Measurements from ENCODE around the gene POU2F1. TPM values are rescaled to one million over a fixed set of nuclear protein-coding genes. Genes with fewer than 3 reads are reported as not detected.

The POU2F1 gene
- total RNA-seq, 4 donors from 2014 or later = 14.0 to 45.5 (median 19.8) TPM

DNA sequence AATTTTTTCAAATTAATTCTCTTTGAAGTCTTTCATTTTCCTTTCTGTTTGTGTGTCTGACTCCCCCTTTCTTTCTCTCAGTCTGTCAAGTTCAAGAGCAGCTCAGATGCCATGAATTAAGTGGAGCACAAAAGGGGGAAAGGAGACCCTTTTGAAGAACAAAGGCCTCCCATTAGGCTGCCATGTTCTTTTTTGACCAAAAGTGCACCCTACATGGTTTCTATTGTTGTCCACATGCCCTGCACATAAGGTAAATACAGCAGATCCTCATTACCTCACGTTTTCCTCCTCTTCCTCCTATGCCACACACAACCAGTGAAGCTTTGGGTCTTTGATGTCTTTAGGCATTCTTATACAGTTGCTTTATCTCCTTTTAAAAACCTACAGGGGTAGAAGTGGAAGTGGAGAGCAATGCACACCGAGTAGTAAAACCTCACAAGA lies 47.7 kb downstream of the POU2F1 start:
- Histone ChIP-seq H3K27ac (no peak overlapping the region), H3K27me3 (no peaks in the 10 kb centered on the region), H3K4me1 (peaks cover 6 to 22% of the 10 kb centered on the region in 2 donors), H3K4me3 (replicated peaks in 1 of 3) (no peak overlapping the region), H3K9me3 (no peaks in the 10 kb centered on the region), H3K36me3 (no peaks in the 10 kb centered on the region)
- no peak for DNase-seq
- 86 to 88% methylated on average over 2 of the region's 2 CpGs for WGBS, 2 donors
- TF ChIP-seq, protein P1, sequence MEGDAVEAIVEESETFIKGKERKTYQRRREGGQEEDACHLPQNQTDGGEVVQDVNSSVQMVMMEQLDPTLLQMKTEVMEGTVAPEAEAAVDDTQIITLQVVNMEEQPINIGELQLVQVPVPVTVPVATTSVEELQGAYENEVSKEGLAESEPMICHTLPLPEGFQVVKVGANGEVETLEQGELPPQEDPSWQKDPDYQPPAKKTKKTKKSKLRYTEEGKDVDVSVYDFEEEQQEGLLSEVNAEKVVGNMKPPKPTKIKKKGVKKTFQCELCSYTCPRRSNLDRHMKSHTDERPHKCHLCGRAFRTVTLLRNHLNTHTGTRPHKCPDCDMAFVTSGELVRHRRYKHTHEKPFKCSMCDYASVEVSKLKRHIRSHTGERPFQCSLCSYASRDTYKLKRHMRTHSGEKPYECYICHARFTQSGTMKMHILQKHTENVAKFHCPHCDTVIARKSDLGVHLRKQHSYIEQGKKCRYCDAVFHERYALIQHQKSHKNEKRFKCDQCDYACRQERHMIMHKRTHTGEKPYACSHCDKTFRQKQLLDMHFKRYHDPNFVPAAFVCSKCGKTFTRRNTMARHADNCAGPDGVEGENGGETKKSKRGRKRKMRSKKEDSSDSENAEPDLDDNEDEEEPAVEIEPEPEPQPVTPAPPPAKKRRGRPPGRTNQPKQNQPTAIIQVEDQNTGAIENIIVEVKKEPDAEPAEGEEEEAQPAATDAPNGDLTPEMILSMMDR (IDR thresholded peaks at IDR 0.05) = no peak
- TF ChIP-seq POLR2A (IDR thresholded peaks at IDR 0.05) = no peak
- intact Hi-C loops (cut with DNase I) = loop anchor here (10.0 kb wide), 2 partner anchors 176 to 266 kb away; no protein-coding TSS in a partner anchor

DNA sequence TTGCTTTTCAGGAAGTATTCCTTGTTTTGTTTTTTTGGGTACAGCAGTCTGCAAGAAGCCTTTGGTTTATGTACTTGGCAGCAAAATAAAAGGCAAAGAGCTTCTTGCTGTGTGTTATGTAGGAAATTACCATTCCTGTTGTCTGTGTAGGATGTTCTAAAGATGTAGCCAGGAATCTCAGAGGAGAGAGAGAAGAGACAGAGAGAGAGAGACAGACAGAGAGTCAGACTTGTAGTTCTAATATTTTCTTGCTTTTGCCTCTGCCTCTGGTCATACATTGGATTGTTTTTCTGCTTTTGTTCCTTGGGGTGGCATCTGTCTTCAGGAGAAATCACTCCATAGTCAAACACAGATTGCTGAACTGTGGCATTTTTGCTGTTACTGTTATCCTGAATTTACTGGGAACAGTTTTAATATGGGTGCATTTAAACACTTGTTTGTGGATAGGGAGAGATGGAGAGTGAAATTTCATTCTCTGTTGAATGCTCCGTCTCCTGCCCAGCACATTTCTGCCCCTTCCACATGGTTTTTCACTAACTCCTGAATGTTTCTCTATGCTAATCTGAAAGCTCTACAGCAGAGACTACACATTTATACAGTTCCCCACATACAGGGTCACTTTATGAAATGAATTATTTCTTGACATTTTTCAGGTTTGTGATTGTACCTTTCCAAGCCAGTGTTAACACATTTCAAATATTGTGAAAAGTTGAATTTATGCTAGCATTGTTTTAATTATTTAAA lies 49.8 kb downstream of the POU2F1 start:
- DNase-seq = no peak
- WGBS, 2 donors = 78 to 84% methylated on average over 1 of the region's 1 CpG
- Histone ChIP-seq H3K4me1 (peaks cover 12 to 21% of the 10 kb centered on the region in 2 donors), H3K36me3 (no peaks in the 10 kb centered on the region), H3K27me3 (no peaks in the 10 kb centered on the region), H3K27ac (no peak overlapping the region), H3K4me3 (replicated peaks in 1 of 3) (no peak overlapping the region), H3K9me3 (no peaks in the 10 kb centered on the region)
- intact Hi-C loops (cut with DNase I) = no loop called here
- no peak for TF ChIP-seq POLR2A (IDR thresholded peaks at IDR 0.05)
- TF ChIP-seq, protein P1 (IDR thresholded peaks at IDR 0.05) = no peak

- no peaks in the 10 kb centered on the region for H3K36me3 ChIP-seq
- no peak for DNase-seq
- no peaks in the 10 kb centered on the region for H3K9me3 ChIP-seq
- peaks cover 12 to 21% of the 10 kb centered on the region in 2 donors for H3K4me1 ChIP-seq
- TF ChIP-seq POLR2A (IDR thresholded peaks at IDR 0.05) = no peak
- TF ChIP-seq, protein P1 (IDR thresholded peaks at IDR 0.05) = no peak
- H3K27ac ChIP-seq = no peak overlapping the region
- no peaks in the 10 kb centered on the region for H3K27me3 ChIP-seq
- 89 to 91% methylated on average over 3 of the region's 3 CpGs for WGBS, 2 donors
- intact Hi-C loops (cut with DNase I) = no loop called here
- no peak overlapping the region for H3K4me3 ChIP-seq (replicated peaks in 1 of 3)
Measured at GRCh38 chr1:167272369-167272957, 51.8 kb downstream of the POU2F1 start.

DNA sequence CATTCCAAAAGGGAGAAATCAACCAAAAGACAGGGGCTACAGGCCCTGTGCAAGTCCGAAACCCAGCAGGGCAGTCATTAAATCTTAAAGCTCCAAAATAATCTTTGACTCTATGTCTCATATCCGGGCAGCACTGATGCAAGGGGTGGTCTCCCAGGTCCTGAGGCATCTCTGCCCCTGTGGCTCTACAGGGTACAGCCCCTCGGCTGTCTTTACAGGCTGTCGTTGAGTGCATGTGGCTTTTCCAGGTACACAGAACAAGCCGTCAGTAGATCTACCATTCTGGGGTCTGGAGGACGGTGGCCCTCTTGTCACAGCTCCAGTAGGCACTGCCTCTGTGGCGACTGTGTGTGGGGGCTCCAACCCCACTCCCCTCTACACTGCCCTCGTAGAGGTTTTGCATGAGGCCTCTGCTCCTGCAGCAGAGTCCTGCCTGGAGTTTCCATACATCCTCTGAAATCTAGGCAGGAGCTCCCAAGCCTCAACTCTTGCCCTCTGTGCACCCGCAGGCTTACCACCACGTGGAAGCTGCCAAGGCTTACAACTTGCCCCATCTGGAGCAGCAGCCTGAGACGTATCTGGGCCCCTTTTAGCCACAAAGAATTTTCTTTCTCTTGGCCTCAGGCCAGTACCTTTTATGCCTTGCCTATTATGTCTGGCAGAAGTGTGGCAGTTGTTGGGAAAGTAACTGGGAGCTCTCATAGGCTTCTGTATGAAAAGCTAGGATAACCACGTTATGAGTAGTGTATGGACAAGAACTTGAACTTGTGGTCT lies 52.5 kb downstream of the POU2F1 start:
- no peaks in the 10 kb centered on the region for H3K36me3 ChIP-seq
- DNase-seq = peak; percentile 17 to 19
- intact Hi-C loops (cut with DNase I) = no loop called here
- no peak overlapping the region for H3K4me3 ChIP-seq (replicated peaks in 1 of 3)
- no peaks in the 10 kb centered on the region for H3K27me3 ChIP-seq
- TF ChIP-seq POLR2A (IDR thresholded peaks at IDR 0.05) = no peak
- TF ChIP-seq, protein P1 (IDR thresholded peaks at IDR 0.05) = no peak
- no peak overlapping the region for H3K27ac ChIP-seq
- no peaks in the 10 kb centered on the region for H3K9me3 ChIP-seq
- 69 to 71% methylated on average over 10 to 12 of the region's 12 CpGs for WGBS, 2 donors
- peaks cover 12 to 21% of the 10 kb centered on the region in 2 donors for H3K4me1 ChIP-seq

Measured in thyroid gland (tissue), 4 donors.